ENCODE data around the gene RRP1.

DNA sequence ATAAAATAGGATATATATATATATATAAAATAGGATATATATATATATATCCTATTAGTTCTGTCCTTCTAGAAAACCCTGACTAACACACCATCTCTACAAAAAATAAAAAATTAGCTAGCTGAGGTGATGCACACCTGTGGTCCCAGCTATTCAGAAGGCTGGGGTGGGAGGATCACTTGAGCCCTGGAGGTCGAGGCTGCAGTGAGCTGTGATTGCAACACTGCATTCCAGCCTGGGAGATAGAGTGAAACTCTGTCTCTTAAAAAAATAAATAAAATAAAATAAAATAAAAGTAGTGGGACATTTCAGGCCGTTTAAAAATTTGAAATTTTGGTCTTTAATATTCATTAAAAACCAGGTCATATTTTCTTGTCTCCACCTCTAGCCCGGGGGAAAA, 4.2 kb upstream of the RRP1 start:
- TF ChIP-seq, protein P1, sequence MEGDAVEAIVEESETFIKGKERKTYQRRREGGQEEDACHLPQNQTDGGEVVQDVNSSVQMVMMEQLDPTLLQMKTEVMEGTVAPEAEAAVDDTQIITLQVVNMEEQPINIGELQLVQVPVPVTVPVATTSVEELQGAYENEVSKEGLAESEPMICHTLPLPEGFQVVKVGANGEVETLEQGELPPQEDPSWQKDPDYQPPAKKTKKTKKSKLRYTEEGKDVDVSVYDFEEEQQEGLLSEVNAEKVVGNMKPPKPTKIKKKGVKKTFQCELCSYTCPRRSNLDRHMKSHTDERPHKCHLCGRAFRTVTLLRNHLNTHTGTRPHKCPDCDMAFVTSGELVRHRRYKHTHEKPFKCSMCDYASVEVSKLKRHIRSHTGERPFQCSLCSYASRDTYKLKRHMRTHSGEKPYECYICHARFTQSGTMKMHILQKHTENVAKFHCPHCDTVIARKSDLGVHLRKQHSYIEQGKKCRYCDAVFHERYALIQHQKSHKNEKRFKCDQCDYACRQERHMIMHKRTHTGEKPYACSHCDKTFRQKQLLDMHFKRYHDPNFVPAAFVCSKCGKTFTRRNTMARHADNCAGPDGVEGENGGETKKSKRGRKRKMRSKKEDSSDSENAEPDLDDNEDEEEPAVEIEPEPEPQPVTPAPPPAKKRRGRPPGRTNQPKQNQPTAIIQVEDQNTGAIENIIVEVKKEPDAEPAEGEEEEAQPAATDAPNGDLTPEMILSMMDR (IDR thresholded peaks at IDR 0.05) = no peak
- TF ChIP-seq ZFX (IDR thresholded peaks at IDR 0.05; ENCODE audit: borderline replicate concordance) = no peak

Measured in 22Rv1 (cell line).